ENCODE data around the gene SWAP70.
A peak's percentile ranks its signal among the peaks of the same experiment; 100 is the strongest.
"Not testable (repeated sequence)": the region's sequence is repeated elsewhere in the genome, so short reads cannot be mapped to it uniquely, and the experiment has no call there.

Gene SWAP70

GRCh38 chr11:9701799-9702198 is 37.9 kb downstream of the SWAP70 start:
- Histone ChIP-seq H3K4me3 (no peak overlapping the region), H3K27ac (peak overlapping the region in 1 of 2 donors; percentile 64), H3K4me1 (peaks cover 0 to 49% (median 10%) of the 10 kb centered on the region in 4 donors), H3K9me3 (no peaks in the 10 kb centered on the region), H3K36me3 (peaks cover 0 to 7% (median 4%) of the 10 kb centered on the region in 3 donors), H3K27me3 (no peaks in the 10 kb centered on the region)
- intact Hi-C loops (cut with DNase I; ENCODE audit: low total_unique reads): loop anchor here (2.0 kb wide), 1 partner anchor 27 kb away; no protein-coding TSS in a partner anchor
- no peak for TF ChIP-seq CTCF (IDR thresholded peaks at IDR 0.05)
- no peak for DNase-seq

GRCh38 chr11:9703280-9703679 is 39.4 kb downstream of the SWAP70 start:
- no peak for TF ChIP-seq CTCF (IDR thresholded peaks at IDR 0.05)
- peaks cover 0 to 51% (median 10%) of the 10 kb centered on the region in 4 donors for H3K4me1 ChIP-seq
- peaks cover 0 to 4% (median 0%) of the 10 kb centered on the region in 3 donors for H3K36me3 ChIP-seq

GRCh38 chr11:9704037-9704436 is 40.2 kb downstream of the SWAP70 start:
- H3K4me1 ChIP-seq: peaks cover 0 to 58% (median 14%) of the 10 kb centered on the region in 4 donors
- peaks cover 0 to 4% (median 0%) of the 10 kb centered on the region in 3 donors for H3K36me3 ChIP-seq
- no peak for DNase-seq
- no peaks in the 10 kb centered on the region for H3K27me3 ChIP-seq
- H3K9me3 ChIP-seq: no peaks in the 10 kb centered on the region
- intact Hi-C loops (cut with DNase I; ENCODE audit: low total_unique reads): no loop called here
- TF ChIP-seq CTCF (IDR thresholded peaks at IDR 0.05): no peak
- no peak overlapping the region for H3K27ac ChIP-seq
- H3K4me3 ChIP-seq: no peak overlapping the region

More at GRCh38 chr11:9703280-9703679, 39.4 kb downstream of the SWAP70 start:
- intact Hi-C loops (cut with DNase I; ENCODE audit: low total_unique reads): no loop called here
- Histone ChIP-seq H3K27me3 (no peaks in the 10 kb centered on the region), H3K9me3 (no peaks in the 10 kb centered on the region), H3K27ac (no peak overlapping the region), H3K4me3 (no peak overlapping the region)
- DNase-seq: no peak

GRCh38 chr11:9704620-9705019 is 40.7 kb downstream of the SWAP70 start:
- Histone ChIP-seq H3K9me3 (no peaks in the 10 kb centered on the region), H3K4me1 (peaks cover 0 to 59% (median 15%) of the 10 kb centered on the region in 4 donors), H3K36me3 (peaks cover 0 to 4% (median 0%) of the 10 kb centered on the region in 3 donors), H3K4me3 (no peak overlapping the region), H3K27me3 (no peaks in the 10 kb centered on the region), H3K27ac (no peak overlapping the region)
- intact Hi-C loops (cut with DNase I; ENCODE audit: low total_unique reads): no loop called here
- no peak for TF ChIP-seq CTCF (IDR thresholded peaks at IDR 0.05)
- DNase-seq: no peak

- DNase-seq; intact Hi-C loops (cut with DNase I; ENCODE audit: low total_unique reads); H3K4me3 ChIP-seq; H3K36me3 ChIP-seq; H3K9me3 ChIP-seq; H3K27me3 ChIP-seq; H3K27ac ChIP-seq: not testable (repeated sequence)
- peaks cover 0 to 60% (median 18%) of the 10 kb centered on the region in 4 donors for H3K4me1 ChIP-seq
These were observed 41.5 kb downstream of the SWAP70 start for GRCh38 chr11:9705361-9705760.

- Histone ChIP-seq H3K36me3 (peaks cover 0 to 4% (median 0%) of the 10 kb centered on the region in 3 donors), H3K9me3 (no peaks in the 10 kb centered on the region), H3K27me3 (no peaks in the 10 kb centered on the region), H3K4me1 (peaks cover 0 to 57% (median 24%) of the 10 kb centered on the region in 4 donors), H3K27ac (no peak overlapping the region), H3K4me3 (no peak overlapping the region)
- intact Hi-C loops (cut with DNase I; ENCODE audit: low total_unique reads): no loop called here
- TF ChIP-seq CTCF (IDR thresholded peaks at IDR 0.05): no peak
- DNase-seq: no peak
These were observed 44.7 kb downstream of the SWAP70 start for GRCh38 chr11:9708544-9708943.

Data from tibial artery (tissue), 4 donors.